Measurements from ENCODE around the gene CREB3L2.

Gene CREB3L2

DNA sequence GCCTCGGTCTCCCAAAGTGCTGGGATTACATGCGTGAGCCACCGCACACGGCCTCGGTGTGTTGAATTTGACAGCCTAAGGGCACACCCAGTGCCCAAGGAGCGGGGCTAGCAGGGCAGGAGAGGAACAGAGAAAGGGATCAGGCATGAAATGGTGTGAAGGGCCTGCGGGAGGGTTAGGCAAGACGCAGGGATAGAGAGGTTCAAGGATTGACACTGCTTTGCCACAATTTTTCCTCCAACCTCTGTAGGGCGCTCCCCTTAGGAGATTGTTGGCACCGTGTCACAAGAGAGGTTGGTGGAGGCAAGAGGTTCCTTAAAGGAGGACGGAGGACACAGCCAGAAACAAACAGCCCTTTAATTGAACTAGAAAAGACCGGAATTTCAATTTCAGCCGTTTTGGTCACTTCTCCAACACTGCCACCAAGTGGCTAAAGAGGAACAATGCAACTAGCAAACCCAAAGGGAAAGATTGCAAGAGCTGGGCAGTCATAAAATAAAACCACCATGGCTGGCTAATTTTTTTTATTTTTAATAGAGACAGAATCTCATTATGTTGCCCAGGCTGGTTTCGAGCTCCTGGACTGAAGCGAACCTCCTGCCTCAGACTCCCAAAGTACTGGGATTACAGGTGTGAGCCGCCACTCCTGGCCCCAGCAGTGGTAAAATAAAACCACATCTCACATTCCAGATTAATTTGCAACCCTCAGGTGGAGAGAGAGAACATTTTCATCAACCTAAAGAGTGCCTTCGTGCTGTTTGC is 6.9 kb upstream of the CREB3L2 start:
- DNase-seq: no peak

DNA sequence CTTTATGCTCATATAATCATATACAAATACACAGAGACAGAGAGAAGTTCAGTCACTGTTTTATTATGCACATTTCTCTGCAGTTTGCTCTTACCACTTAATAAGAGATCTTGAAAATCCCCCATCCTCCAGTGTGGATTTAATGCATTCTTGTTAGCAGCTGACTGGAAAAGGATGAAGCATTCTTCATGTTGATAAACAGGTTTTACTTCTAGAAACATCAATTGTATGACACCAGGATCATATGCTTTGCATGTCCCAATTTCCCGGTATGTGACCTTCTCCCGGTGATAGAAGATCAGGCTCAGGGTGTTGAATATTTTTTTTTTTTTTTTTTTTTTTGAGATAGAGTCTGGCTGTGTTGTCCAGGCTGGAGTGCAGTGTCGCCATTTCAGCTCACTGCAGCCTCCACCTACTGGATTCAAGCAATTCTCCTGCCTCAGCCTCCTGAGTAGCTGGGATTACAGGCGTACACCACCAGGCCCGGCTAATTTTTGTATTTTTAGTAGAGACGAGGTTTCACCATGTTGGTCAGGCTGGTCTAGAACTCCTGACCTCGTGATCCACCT is 6.2 kb upstream of the CREB3L2 start:
- DNase-seq: no peak

DNA sequence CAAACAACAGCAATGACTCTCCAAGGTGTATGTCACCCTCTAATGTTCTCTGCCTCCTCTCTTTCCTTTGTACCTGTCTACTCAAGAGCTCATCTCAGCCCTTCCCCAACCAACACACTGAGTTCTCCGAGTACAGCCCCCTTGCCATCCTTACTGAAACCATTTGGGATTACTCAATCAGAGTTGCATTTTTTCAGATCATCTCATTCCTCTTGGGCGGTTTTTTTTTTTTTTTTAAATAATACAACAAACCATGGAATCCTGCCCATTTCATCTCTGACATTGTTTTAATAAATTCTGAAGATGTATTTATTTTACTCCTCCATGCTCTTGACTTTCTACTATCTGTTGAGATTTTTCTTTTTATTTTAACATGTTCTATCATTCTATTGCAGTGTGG is 4.2 kb upstream of the CREB3L2 start:
- no peak for DNase-seq

DNA sequence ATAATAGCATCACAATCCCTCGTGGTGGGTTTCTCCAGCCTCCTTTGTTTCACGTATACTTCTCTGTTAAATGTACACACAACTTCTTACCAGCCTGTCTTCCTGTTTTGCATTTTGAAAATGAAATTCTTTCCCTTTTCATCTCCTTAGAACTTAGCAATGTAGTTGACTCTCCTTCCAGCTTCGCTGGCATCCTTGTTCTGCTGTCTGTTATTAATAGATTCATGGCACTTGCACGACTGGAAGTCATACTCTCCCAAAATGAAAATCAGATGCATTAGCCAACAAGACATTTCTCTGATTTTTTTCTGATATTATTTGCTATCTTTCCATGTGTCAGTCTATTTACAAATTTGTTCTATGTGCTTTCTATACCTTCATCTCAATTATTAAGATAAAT is 3.0 kb upstream of the CREB3L2 start:
- DNase-seq: no peak

DNA sequence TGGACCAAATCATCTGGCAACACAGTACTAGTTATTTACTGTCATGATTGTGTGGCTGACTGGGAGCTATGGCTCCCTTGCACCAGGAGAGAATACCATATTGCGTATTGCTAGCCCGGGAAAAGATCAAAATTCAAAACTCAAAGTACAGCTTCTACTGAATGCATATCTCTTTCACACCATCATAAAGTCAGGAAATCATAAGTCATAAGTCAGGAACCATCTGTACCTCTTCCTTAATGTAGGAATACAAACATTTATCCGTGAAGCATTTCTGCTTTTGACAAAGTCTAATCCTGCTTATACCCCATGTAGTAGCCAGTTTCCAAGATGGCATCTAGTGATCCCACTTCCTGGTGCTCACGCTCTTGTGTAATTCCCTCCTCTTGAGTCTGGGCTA is 2.2 kb upstream of the CREB3L2 start:
- no peak for DNase-seq

DNA sequence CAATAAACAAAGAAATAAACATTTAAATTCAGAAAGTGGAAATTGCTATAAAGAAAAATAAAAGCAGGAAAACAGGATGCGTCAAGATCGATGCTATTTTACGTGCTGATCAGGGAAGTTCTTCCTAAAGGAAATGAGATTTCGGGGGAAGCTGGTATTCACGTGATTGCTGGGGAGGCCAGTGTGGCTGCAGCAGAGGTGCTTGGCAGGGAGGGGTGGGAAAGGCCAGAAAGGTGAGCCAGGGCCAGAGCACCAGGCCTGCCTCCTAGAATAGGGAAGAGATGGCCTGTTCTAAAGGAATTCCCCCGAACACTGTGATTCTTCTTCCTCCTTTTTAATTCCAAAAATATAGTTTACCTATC is 923 bp upstream of the CREB3L2 start:
- DNase-seq: no peak

DNA sequence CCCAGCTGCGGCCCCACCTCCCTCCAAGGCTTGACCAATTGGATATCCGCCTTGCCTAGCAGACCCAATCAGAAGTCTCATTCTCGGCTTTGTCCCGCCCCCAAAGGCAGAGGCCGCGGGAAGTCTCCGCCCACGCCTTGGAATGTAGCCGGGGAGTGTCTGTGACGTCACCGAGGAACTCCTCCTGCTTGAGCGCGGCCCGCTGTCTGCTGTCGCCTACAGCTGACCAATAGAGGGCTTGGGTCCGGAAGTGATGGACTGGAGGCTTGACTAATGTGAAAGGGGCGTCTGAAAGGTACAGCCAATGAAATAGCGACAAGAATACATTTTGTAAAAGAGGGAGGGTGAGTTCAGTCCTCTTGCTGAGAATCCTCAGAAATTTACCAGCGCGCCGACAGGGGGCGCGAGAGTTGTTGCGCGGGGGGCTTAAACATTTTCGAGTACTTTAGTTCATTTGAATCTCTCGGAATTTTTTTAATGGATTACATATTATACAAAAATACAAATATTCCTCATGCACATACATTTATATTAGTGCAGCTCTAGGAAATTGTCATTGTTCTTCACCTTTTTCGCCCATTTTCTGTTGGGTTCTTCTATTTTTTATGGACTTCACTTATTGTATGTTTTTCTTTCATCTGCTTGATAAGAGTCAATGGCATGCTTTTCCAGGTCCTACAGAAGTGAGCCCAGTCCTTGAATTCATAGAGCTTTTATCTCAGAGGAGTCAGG is 376 bp upstream of the CREB3L2 start:
- peak; percentile 96 to 97 for DNase-seq

DNA sequence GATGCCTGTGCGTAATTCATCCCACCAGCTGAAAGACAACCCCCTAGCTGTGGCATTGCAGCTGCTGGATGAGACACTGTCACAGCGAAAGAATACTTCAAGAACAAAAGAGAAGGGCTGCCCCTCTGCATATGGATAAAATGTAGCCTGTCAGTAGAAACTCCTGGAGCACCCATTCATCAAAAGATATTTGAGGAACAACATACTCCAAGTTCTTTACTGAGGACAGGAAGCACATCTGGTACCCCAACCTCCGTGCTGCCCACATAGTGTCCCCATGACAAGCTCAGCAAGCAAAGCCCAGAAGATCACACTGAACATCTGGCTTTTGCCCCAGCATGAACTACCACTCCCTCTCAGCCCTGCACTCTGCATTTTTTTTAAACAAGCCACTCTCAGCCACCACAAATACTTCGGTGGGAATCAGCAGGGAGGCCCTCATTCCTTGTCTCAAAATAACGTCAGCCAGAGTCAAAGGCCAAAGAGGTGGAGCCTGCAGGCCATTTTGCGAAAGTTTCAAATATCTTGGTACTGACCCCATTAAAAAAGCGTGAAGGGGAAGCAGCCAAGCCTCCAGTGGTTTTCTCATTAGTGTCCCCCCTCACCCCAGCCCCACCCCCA is 1.7 kb downstream of the CREB3L2 start:
- no peak for DNase-seq

DNA sequence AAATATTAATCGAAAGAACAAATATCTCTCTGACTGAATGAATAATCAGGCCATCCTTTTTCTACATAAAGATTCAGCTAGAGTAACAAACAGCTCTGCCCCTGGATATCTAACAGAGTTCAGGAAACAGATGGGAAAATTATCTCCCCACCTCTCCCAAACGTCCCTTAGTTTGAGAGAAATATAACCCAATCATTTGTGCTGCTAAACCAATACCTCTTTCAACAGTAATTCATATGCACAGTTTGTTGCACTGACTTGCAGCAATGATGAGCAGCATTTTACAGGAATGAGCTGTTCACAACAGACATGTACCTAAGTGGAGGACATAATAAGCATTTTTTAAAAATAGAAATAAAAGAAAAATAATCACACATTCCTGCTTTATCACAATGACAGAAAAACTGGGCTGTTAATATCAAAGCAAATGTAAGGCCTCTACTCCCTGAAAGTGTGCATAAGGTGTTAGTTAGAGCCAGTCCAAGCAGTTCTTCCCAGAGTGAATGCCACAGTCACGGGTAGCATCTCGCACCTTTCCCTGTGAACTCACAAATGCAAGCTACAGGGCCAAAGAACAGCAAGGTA is 2.3 kb downstream of the CREB3L2 start:
- DNase-seq: no peak

DNA sequence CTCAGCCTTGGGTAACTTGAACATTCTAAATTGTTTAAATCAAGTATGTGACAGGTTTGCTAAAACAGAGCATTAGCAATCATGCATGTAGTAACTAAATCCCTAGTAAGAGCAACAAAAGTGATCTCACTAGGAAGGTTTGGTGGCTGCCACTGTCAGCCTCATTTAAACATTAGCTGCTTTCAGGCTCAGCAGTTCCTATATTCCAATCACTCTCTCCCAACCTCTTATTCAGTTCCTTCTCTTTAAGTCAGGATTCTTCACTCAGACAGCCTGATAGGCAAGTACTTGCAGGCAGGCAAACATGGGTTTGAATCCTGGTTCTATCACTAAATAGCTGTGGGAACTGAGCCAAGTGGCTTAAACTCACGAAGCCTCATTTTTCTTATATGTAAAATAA is 3.6 kb downstream of the CREB3L2 start:
- no peak for DNase-seq

DNA sequence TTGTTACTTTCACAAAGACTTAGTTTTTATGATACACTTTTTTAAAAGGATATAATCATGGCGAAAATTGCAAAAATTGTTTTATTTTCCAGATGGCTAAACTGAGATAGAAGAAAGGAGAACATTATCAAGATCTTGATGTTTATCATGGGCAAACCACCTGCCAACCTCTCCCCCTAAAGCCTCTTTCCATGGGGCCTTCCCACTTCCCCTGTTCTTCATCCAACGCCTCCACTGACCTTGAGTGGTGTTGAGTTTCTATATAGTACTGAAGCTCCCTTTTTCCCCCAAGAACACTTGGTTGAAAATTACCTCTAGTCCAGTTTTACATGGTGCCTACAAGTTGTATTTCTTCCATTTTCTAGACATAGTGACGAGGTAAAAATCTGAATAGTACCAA is 5.0 kb downstream of the CREB3L2 start:
- DNase-seq: no peak

DNA sequence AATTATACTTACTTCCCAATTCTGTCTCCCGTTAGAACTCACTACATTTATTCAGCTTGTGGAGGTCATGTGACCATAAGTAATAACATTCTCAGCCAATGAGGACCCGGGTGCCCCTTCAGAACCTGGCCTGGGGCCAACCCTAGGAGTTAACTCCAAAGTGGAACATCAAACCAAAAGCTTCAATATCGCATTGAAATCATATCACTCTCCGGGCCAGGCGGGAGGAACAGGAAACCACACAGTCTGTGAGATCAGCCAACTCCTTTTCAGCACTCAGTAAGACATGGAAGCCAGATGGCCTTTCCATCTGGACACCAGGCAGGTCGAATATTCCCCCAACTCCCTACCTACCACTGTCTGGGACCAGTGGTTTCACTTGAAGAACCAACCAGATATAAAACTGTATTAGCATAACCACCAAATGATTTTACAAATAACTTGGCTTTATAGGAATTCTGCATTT is 5.5 kb downstream of the CREB3L2 start:
- DNase-seq: no peak

DNA sequence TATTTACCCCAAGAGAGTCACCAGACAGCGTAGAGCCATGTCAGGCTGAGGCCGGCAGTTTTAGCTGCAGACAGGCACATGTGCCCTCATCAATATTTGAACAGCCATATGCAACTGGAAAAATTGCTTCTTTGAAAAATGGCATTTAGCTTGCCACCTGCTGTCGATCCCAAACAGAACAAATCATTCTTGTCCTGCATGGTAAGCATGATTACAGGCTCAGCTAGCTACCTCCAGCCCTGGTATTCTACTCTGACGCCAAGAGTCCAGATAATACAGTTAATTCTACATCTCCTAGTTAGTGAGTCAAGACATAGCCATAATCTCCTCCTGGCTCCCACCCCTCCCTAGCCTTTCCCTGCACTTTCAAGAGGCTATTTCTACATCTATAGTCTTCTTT is 7.7 kb downstream of the CREB3L2 start:
- no peak for DNase-seq

DNA sequence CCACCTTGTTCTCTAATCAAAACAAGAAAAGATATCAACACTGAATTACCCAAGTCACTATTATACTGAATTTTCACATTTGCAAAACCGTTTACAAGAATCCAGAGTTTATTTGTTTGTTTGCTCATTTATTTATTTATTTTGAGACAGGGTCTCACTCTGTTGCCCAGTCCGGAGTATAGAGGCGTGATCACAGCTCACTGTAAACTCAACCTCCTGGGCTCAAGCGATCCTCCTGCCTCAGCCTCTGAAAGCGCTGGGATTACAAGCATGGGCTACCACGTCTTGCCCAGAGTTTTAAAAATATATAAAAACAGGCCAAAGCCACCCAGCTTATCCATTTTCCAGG is 8.5 kb downstream of the CREB3L2 start:
- no peak for DNase-seq

DNA sequence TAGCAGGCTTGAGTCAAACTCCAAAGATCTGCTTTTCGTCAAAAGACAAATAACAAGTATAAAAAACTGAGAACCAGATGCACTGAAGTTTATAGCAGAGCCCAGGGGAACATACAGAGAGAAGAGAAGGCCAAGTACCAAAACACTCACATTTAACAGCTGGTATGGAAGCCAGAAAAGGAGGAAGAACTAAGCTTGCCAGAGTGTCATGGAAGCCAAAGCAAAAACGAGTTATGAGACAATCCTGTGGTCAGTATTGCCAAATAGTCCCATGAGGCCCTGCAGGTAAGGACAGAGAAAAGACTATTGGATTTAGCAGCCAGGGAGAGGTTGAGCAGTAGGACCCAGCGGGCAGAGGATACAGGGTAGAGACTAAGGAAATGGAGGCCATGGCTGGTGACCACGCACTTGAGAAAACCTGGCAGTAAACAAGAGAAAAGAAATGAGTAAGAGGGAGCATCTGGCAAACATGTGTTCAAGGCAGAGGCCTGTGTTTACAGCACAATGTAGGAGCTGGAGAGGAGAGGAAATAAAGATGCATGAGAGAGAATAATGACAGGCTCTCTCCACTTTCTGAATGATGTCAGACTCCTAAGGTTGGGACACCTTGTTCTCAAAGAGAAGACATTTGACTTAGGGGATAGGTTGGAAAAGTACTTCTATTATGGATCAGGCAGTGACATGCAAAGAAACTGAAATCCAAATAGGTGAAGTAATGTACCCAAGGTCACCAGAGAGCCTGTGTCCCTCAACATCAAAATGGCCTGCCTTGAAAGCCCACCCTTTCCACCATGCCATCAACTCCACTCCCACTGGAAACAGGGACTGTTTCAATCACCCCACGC is 9.1 kb downstream of the CREB3L2 start:
- DNase-seq: no peak

DNA sequence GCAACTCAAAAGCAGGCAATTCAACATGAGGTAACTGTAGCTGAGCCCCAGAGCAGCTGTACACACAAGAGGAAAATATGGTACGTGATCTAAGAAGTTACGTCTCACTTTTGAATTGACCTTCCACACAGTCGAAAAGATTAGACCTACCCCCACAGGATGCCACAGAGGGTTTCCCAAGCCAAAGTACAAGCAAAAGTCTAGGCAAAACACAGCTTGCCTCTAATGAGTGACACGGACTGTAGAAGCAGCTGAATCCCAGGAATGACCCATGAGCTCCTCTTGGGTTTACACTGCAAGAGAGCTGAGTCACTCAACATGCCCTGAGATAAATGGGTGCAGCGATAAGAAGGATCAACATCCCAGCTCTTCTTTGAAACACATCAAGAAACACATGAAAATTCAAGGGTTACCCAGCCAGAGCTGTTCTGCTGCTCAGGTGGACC is 9.8 kb downstream of the CREB3L2 start:
- no peak for DNase-seq

DNA sequence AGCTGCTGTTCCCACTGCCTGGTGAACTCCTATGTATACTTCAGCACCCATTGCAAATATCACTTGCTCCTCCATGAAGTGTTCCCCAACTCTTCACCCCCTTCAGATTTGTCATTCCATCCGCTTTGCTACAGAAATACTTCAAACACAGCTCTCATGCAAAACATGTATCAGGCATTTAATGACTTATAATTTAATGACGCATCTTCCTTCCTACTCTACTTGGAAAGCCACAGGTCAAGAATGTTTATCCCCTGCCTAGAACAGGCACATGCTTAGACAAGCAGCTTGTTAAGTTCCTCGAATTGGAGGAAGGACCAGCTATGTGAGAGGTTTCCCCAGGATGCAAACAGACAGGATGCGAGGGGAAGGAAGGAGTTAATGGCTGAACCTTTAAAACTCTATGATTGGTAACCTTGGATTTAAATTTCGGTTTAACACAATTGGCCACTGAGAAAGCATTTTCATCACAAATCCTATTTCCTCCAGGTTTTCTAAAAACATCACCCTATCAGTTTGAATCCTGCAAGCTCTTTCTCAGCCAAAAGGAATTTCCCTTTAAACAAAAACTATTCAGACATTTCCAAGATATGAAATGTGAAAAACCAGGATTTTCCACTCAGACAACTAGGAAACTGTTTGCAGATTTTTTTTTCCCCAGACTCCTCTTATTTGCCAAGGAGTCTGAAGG is 11.5 kb downstream of the CREB3L2 start:
- DNase-seq: no peak

DNA sequence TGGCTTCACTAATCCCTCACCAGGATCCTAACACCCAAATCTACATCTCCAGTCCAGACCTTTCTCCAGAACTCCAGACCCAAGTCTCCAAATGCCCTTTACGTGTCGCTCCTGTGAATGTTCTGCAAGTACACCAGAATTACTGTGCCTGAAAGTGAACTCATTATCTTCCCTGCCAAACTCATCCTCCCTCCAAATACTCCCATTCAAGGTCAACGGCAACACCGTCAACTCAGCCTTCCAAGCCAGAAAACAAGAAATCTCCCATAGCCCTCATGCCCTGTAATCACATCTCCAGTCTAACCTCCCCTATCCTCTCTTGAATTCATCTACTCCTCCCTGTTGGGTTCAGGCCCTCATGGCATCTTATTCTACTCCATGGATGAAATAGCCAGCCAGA is 12.3 kb downstream of the CREB3L2 start:
- no peak for DNase-seq

DNA sequence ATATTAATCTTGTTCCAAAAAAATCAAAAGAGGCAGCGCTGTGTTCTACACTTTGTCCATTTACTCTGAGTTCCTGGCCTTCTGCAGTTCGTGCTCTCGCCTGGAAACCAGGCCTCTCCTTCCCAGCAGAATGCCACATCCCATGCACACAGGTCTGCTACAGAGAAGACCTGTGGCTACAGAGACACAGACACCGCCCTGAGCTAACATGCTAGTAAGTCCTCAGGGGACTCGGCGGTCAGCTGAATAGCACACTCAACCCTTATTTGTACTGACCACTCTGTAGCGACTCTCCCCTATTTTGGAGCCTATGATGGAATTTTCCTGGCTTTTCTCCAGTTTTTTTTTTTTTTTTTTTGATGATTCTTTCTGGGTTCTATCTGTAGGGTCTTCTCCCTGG is 12.8 kb downstream of the CREB3L2 start:
- DNase-seq: no peak

DNA sequence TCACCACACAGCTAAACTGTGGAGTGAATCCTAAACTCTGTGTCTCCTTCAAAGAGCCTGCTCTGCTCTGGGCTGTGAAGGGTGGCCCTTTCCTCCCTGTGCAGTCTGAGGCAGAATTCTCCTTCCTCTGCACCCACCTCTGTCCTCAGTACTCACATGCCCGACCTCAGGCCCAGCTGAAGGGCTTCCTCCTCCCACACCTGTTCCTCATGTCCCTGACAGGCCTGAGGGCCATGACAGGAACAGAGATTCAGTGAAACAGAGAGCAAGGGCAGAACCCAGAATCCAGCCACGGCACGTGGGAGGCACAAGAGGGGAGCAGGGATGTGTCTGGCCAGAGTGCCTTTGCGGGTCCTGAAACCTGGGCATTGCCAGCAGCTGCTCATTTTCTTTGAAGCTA is 13.9 kb downstream of the CREB3L2 start:
- no peak for DNase-seq

DNA sequence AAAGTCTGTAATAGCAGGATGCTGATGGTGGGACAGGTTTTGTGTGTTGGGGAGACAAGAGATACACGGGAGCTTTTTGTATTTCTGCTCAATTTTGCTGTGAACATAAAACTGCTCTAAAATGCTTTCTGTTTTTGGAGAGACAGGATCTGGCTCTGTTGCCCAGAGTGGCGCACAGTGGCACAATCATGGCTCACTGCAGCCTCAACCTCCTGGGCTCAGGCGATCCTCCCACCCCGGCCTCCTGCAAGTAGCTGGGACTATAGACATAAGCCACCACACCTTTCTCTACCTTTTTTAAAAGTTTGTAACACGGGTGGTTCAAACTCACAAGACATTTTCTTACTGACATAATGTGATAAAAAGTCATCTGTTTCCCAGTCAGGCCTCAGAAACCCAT is 14.3 kb downstream of the CREB3L2 start:
- DNase-seq: no peak

DNA sequence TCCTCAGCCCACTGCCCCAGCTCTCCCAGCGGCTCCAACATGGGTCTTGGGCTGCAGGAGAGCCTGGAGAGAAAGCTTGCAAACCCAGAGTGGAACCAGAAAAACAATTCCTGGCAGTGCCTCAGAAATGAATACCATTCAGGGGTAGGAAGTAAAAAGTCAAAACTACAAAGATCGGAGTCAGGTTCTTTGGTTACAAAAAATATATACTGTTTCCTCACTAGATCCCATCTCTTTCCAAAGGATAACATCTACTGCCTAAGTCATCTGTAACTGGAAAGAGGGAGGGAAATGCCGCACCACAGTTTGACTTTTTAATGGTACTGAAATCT is 14.9 kb downstream of the CREB3L2 start:
- DNase-seq: no peak
